Transverse colon (tissue), 4 donors: ENCODE measurements around the gene TM4SF4. TPM values are rescaled to one million over a fixed set of nuclear protein-coding genes. Genes with fewer than 3 reads are reported as not detected.

Experiments
- DNase-seq: peaks from one replicate; pipeline ENCODE4 v3.0.0-alpha.2; 2019
- H3K27ac ChIP-seq, 4 donors: fragments of 200-600 bp; sonication (generic); 2 replicates each; pipeline ENCODE4 v1.5.1; 2016 to 2018; ENCODE audit warnings: inconsistent platforms in 4 of 4
- H3K27me3 ChIP-seq: fragments of 200-600 bp; sonication (generic); 2 replicates; pipeline ENCODE4 v1.5.1; 2017; ENCODE audit warnings: inconsistent platforms
- H3K36me3 ChIP-seq, 4 donors: fragments of 200-600 bp; sonication (generic); 2 replicates each; pipeline ENCODE4 v1.5.1; 2017 to 2019; ENCODE audit warnings: inconsistent platforms in 4 of 4
- H3K4me1 ChIP-seq, 4 donors: fragments of 200-600 bp; sonication (generic); 2 replicates each; pipeline ENCODE4 v1.5.1; 2017 to 2020; ENCODE audit warnings: inconsistent platforms in 4 of 4
- H3K4me3 ChIP-seq, 4 donors: fragments of 200-600 bp; sonication (generic); 1 replicate in 1 of 4; 2 replicates in 3 of 4; pipeline versions ENCODE4 v1.5.1 to v1.6.1; 2017 to 2019; ENCODE audit warnings: inconsistent platforms in 4 of 4
- H3K9me3 ChIP-seq, 2 donors: fragments of 200-600 bp; sonication (generic); 2 replicates each; pipeline ENCODE4 v1.5.1; 2017 to 2019; ENCODE audit warnings: inconsistent platforms in 2 of 2
- EP300 ChIP-seq: sonication (generic); formaldehyde crosslinking; IDR thresholded peaks from one replicate; pipeline ENCODE4 v1.6.1; 2017; ENCODE audit warnings: antibody characterized with exemption, low read depth
- POLR2A ChIP-seq: fragments of 450-650 bp; IDR thresholded peaks from one replicate; pipeline ENCODE4 v1.6.1; 2016; ENCODE audit warnings: antibody characterized with exemption, mild to moderate bottlenecking, moderate library complexity
- POLR2AphosphoS5 ChIP-seq, 3 donors: sonication (generic); formaldehyde crosslinking; IDR thresholded peaks; one replicate each; pipeline ENCODE4 v1.6.1; 2016; ENCODE audit warnings: antibody characterized with exemption in 3 of 3
- WGBS, 2 donors: methylation state at CpG; one replicate each; pipeline ENCODE4 v1.1.5; 2018; ENCODE audit warnings: low coverage in 1 of 2; 5-methylcytosine and 5-hydroxymethylcytosine counted together
- in situ Hi-C, 4 donors: fragments of 200-750 bp; cut with MboI; loops; one replicate each; pipeline versions ENCODE4 v1.15.0 to v1.15.1; 2017; ENCODE audit warnings: low sequenced_read_pairs in 3 of 4, low pct_ligation_motif_present in 1 of 4, low pct_unique_long_range_greater_than_20kb in 1 of 4
- intact Hi-C: fragments of 100-400 bp; cut with DNase I; formaldehyde crosslinking; loops from one replicate; pipeline ENCODE4 v1.15.1; 2023; ENCODE audit warnings: low total_unique reads
- total RNA-seq, 4 donors: library from RNA; depleted of rRNA; stranded (reverse); fragments of >200 nt; gene quantifications; one replicate each; pipeline ENCODE4 v1.1.0, GENCODE V29; 2016
- TF ChIP-seq, protein P1 (sequence below), 5 experiments: fragments of 200-600 bp in 3 of 5; fragments of 450-650 bp in 2 of 5; sonication (generic) in 3 of 5; IDR thresholded peaks; 1 replicate in 2 of 5; 2 replicates in 3 of 5; pipeline ENCODE4 v1.5.1; 2016 to 2017; ENCODE audit warnings: antibody characterized with exemption in 5 of 5, inconsistent platforms in 3 of 5, mild to moderate bottlenecking in 2 of 5, moderate library complexity in 1 of 5

Gene TM4SF4, protein sequence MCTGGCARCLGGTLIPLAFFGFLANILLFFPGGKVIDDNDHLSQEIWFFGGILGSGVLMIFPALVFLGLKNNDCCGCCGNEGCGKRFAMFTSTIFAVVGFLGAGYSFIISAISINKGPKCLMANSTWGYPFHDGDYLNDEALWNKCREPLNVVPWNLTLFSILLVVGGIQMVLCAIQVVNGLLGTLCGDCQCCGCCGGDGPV
- 1 to 10 TPM in 1 of 4 donors, under 1 TPM in 1, not detected in 2; 0.95 to 3.1 TPM for total RNA-seq

DNA sequence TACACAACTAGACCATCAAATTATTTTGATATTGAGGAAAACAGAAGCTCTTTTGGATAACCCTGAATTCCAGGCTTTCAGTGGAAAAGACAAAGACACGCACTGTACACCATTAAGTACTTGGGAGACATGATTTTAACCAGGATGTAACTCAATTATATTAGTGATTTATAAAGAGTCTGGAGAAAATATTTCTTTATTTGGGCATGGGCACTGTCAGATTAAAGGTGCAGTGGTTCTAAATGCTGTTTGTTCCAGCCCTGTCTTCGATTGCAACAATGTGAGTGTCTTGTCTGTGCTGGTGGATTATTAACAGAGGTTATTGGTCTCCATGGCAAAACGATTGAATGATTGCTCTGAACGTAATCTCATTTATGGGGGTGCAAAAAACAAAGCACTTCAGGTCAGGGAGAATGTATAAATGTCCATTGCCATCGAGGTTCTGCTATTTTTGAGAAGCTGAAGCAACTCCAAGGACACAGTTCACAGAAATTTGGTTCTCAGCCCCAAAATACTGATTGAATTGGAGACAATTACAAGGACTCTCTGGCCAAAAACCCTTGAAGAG is at the start of gene TM4SF4:
TSS of gene TM4SF4 (plus strand) at position 448 of the 568 bp plus-strand sequence. CDS start 181 bp downstream, outside the sequence.
- in situ Hi-C loops: loop anchor here in 2 of 4 donors (10.0 kb wide), 2 partner anchors 80 to 120 kb away; no protein-coding TSS in a partner anchor

GRCh38 chr3:149424918-149425317 is 49.6 kb upstream of the TM4SF4 start:
- no peaks in the 10 kb centered on the region for H3K9me3 ChIP-seq
- intact Hi-C loops: no loop called here
- H3K4me1 ChIP-seq: no peaks in the 10 kb centered on the region
- no peak overlapping the region for H3K4me3 ChIP-seq
- no peaks in the 10 kb centered on the region for H3K36me3 ChIP-seq
- TF ChIP-seq POLR2AphosphoS5 (IDR thresholded peaks at IDR 0.05): no peak
- no peak for TF ChIP-seq EP300
- TF ChIP-seq, protein P1, sequence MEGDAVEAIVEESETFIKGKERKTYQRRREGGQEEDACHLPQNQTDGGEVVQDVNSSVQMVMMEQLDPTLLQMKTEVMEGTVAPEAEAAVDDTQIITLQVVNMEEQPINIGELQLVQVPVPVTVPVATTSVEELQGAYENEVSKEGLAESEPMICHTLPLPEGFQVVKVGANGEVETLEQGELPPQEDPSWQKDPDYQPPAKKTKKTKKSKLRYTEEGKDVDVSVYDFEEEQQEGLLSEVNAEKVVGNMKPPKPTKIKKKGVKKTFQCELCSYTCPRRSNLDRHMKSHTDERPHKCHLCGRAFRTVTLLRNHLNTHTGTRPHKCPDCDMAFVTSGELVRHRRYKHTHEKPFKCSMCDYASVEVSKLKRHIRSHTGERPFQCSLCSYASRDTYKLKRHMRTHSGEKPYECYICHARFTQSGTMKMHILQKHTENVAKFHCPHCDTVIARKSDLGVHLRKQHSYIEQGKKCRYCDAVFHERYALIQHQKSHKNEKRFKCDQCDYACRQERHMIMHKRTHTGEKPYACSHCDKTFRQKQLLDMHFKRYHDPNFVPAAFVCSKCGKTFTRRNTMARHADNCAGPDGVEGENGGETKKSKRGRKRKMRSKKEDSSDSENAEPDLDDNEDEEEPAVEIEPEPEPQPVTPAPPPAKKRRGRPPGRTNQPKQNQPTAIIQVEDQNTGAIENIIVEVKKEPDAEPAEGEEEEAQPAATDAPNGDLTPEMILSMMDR (IDR thresholded peaks at IDR 0.05): no peak
- no peak for TF ChIP-seq POLR2A
- no peaks in the 10 kb centered on the region for H3K27me3 ChIP-seq
- in situ Hi-C loops: no loop called here
- H3K27ac ChIP-seq: no peak overlapping the region
- 80 to 100% methylated on average over 2 of the region's 2 CpGs for WGBS, 2 donors
- no peak for DNase-seq

More for the DNA sequence above, at the start of gene TM4SF4:
- Histone ChIP-seq H3K4me1 (peaks cover 4 to 25% (median 11%) of the 10 kb centered on the region in 4 donors), H3K9me3 (no peaks in the 10 kb centered on the region), H3K27ac (peak within 1 kb of the TSS; percentile 27 to 43 (median 36)), H3K4me3 (no peak within 1 kb of the TSS), H3K36me3 (no peaks in the 10 kb centered on the region), H3K27me3 (no peaks in the 10 kb centered on the region)
- 38 to 43% methylated on average over 5 of the region's 5 CpGs for WGBS, 2 donors
- TF ChIP-seq POLR2AphosphoS5 (IDR thresholded peaks at IDR 0.05) (no peak), EP300 (no peak), POLR2A (no peak)
- TF ChIP-seq, protein P1 (IDR thresholded peaks at IDR 0.05): no peak
- no peak for DNase-seq
- intact Hi-C loops: no loop called here

- WGBS, 2 donors: 69% methylated on average over 2 of the region's 2 CpGs; no CpG with 5 or more reads in 1 of the 2 donors
- H3K36me3 ChIP-seq: no peaks in the 10 kb centered on the region
- intact Hi-C loops: no loop called here
- TF ChIP-seq, protein P1 (IDR thresholded peaks at IDR 0.05): no peak
- TF ChIP-seq POLR2AphosphoS5 (IDR thresholded peaks at IDR 0.05): no peak
- no peak for TF ChIP-seq POLR2A
- TF ChIP-seq EP300: no peak
- no peaks in the 10 kb centered on the region for H3K4me1 ChIP-seq
- in situ Hi-C loops: no loop called here
- no peaks in the 10 kb centered on the region for H3K27me3 ChIP-seq
- no peaks in the 10 kb centered on the region for H3K9me3 ChIP-seq
- no peak for DNase-seq
- H3K27ac ChIP-seq: no peak overlapping the region
- no peak overlapping the region for H3K4me3 ChIP-seq
These were observed 48.2 kb upstream of the TM4SF4 start for GRCh38 chr3:149426325-149426724.

DNA sequence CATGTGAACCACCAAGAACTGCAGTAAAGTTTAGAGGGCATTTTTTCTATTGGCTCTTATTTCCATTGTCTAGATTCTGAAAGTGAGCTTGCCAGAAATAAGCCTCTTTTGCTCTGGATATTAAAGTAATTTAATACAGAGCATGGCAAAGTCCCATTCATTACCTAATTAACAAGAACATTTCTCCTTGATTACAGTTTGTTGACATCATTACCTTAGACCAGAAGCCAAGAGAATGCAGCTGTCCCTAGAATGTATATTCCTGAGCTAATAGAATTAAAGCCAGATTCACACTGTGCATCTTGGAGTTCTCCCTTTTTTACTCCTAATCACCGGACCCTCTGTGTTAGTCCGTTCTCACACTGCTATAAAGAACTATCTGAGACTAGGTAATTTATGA is 46.4 kb upstream of the TM4SF4 start:
- H3K27me3 ChIP-seq: no peaks in the 10 kb centered on the region
- in situ Hi-C loops: no loop called here
- H3K4me3 ChIP-seq: no peak overlapping the region
- intact Hi-C loops: no loop called here
- no peak for TF ChIP-seq EP300
- TF ChIP-seq POLR2A: no peak
- TF ChIP-seq, protein P1 (IDR thresholded peaks at IDR 0.05): no peak
- TF ChIP-seq POLR2AphosphoS5 (IDR thresholded peaks at IDR 0.05): no peak
- WGBS, 2 donors: 70 to 92% methylated on average over 2 of the region's 2 CpGs
- H3K36me3 ChIP-seq: no peaks in the 10 kb centered on the region
- DNase-seq: no peak
- H3K27ac ChIP-seq: no peak overlapping the region
- no peaks in the 10 kb centered on the region for H3K4me1 ChIP-seq
- no peaks in the 10 kb centered on the region for H3K9me3 ChIP-seq
